ENCODE measurements around the gene AGK. TPM values are rescaled to one million over a fixed set of nuclear protein-coding genes. Genes with fewer than 3 reads are reported as not detected.

Gene AGK
- total RNA-seq, 1 donor from 2014 or later: 28.6 TPM

- H3K36me3 ChIP-seq (ENCODE audit: insufficient read depth, low read length): no peaks in the 10 kb centered on the region
- TF ChIP-seq EZH2 (IDR thresholded peaks at IDR 0.05; ENCODE audit: insufficient read depth, low read length) (no peak), CTCF (IDR thresholded peaks at IDR 0.05; ENCODE audit: insufficient read depth, low read depth, low read length) (no peak)
- H3K4me3 ChIP-seq (ENCODE audit: insufficient read depth, low read depth, low read length): peak overlapping the region; percentile 60
- DNase-seq (ENCODE audit: low read depth) (peak; percentile 11), FAIRE-seq (no peak)
- peaks cover 15% of the 10 kb centered on the region for H3K79me2 ChIP-seq (ENCODE audit: insufficient read depth, low read length)
- Mint-ChIP-seq H3K4me3 (ENCODE audit: unreplicated experiment) (peak overlapping the region; percentile 81), H3K27ac (ENCODE audit: unreplicated experiment) (no peak overlapping the region), H3K27me3 (ENCODE audit: low read depth, unreplicated experiment) (peaks cover 12% of the 10 kb centered on the region), H3K4me1 (ENCODE audit: low read depth, unreplicated experiment) (peaks cover 43% of the 10 kb centered on the region), H3K36me3 (ENCODE audit: low read depth, unreplicated experiment) (peaks cover 2% of the 10 kb centered on the region), H3K9me3 (ENCODE audit: unreplicated experiment) (no peaks in the 10 kb centered on the region)
- peaks cover 26% of the 10 kb centered on the region for H3K4me1 ChIP-seq (ENCODE audit: insufficient read depth, low read length)
- no peak overlapping the region for H2AFZ ChIP-seq (ENCODE audit: low read depth, low read length)
- peaks cover 26% of the 10 kb centered on the region for H4K20me1 ChIP-seq (ENCODE audit: insufficient read depth, low read length)
- peak overlapping the region; percentile 96 for H3K4me2 ChIP-seq (ENCODE audit: low read length)
- H3K27me3 ChIP-seq (ENCODE audit: insufficient read depth, low read length): no peaks in the 10 kb centered on the region
- no peaks in the 10 kb centered on the region for H3K9me3 ChIP-seq (ENCODE audit: insufficient read depth, low read depth, low read length)
- H3K9ac ChIP-seq (ENCODE audit: low read length): peak overlapping the region; percentile 79
- no peak overlapping the region for H3K27ac ChIP-seq (ENCODE audit: low read depth, low read length)
These were observed 150.4 kb downstream of the AGK start for GRCh38 chr7:141701489-141702046.

GRCh38 chr7:141702047-141702567 lies 150.9 kb downstream of the AGK start, which contains the start of gene DENND11:
TSS of gene DENND11 (minus strand) at chr7:141702166. CDS start at chr7:141702153, 13 bp downstream.
- H3K4me3 Mint-ChIP-seq (ENCODE audit: unreplicated experiment): peak within 1 kb of the TSS; percentile 86
- no peaks in the 10 kb centered on the region for H3K36me3 Mint-ChIP-seq (ENCODE audit: low read depth, unreplicated experiment)
- H4K20me1 ChIP-seq (ENCODE audit: insufficient read depth, low read length): peaks cover 20% of the 10 kb centered on the region
- no peak for FAIRE-seq
- no peak for DNase-seq (ENCODE audit: low read depth)
- no peaks in the 10 kb centered on the region for H3K27me3 ChIP-seq (ENCODE audit: insufficient read depth, low read length)
- peak within 1 kb of the TSS; percentile 23 for H3K27ac Mint-ChIP-seq (ENCODE audit: unreplicated experiment)
- peaks cover 21% of the 10 kb centered on the region for H3K4me1 ChIP-seq (ENCODE audit: insufficient read depth, low read length)
- H2AFZ ChIP-seq (ENCODE audit: low read depth, low read length): peak within 1 kb of the TSS; percentile 81
- peaks cover 37% of the 10 kb centered on the region for H3K4me1 Mint-ChIP-seq (ENCODE audit: low read depth, unreplicated experiment)
- H3K4me2 ChIP-seq (ENCODE audit: low read length): peak within 1 kb of the TSS; percentile 96
- peaks cover 11% of the 10 kb centered on the region for H3K79me2 ChIP-seq (ENCODE audit: insufficient read depth, low read length)
- peaks cover 12% of the 10 kb centered on the region for H3K27me3 Mint-ChIP-seq (ENCODE audit: low read depth, unreplicated experiment)
- peak within 1 kb of the TSS; percentile 66 for H3K4me3 ChIP-seq (ENCODE audit: insufficient read depth, low read depth, low read length)
- H3K9ac ChIP-seq (ENCODE audit: low read length): peak within 1 kb of the TSS; percentile 81
- H3K27ac ChIP-seq (ENCODE audit: low read depth, low read length): no peak within 1 kb of the TSS
- H3K9me3 Mint-ChIP-seq (ENCODE audit: unreplicated experiment): no peaks in the 10 kb centered on the region
- no peaks in the 10 kb centered on the region for H3K36me3 ChIP-seq (ENCODE audit: insufficient read depth, low read length)
- no peaks in the 10 kb centered on the region for H3K9me3 ChIP-seq (ENCODE audit: insufficient read depth, low read depth, low read length)
- TF ChIP-seq CTCF (IDR thresholded peaks at IDR 0.05; ENCODE audit: insufficient read depth, low read depth, low read length): no peak
- TF ChIP-seq EZH2 (IDR thresholded peaks at IDR 0.05; ENCODE audit: insufficient read depth, low read length): no peak

- no peak for DNase-seq (ENCODE audit: low read depth)
- TF ChIP-seq EZH2 (IDR thresholded peaks at IDR 0.05; ENCODE audit: insufficient read depth, low read length): no peak
- TF ChIP-seq CTCF (IDR thresholded peaks at IDR 0.05; ENCODE audit: insufficient read depth, low read depth, low read length): no peak
- Mint-ChIP-seq H3K4me3 (ENCODE audit: unreplicated experiment) (peak overlapping the region; percentile 84), H3K9me3 (ENCODE audit: unreplicated experiment) (peaks cover 3% of the 10 kb centered on the region), H3K4me1 (ENCODE audit: low read depth, unreplicated experiment) (peaks cover 29% of the 10 kb centered on the region), H3K27me3 (ENCODE audit: low read depth, unreplicated experiment) (peaks cover 12% of the 10 kb centered on the region), H3K36me3 (ENCODE audit: low read depth, unreplicated experiment) (no peaks in the 10 kb centered on the region), H3K27ac (ENCODE audit: unreplicated experiment) (no peak overlapping the region)
- H3K9me3 ChIP-seq (ENCODE audit: insufficient read depth, low read depth, low read length): no peaks in the 10 kb centered on the region
- H3K4me2 ChIP-seq (ENCODE audit: low read length): no peak overlapping the region
- no peaks in the 10 kb centered on the region for H3K36me3 ChIP-seq (ENCODE audit: insufficient read depth, low read length)
- H3K27me3 ChIP-seq (ENCODE audit: insufficient read depth, low read length): no peaks in the 10 kb centered on the region
- no peak overlapping the region for H3K27ac ChIP-seq (ENCODE audit: low read depth, low read length)
- no peak overlapping the region for H3K9ac ChIP-seq (ENCODE audit: low read length)
- H3K4me1 ChIP-seq (ENCODE audit: insufficient read depth, low read length): peaks cover 14% of the 10 kb centered on the region
- no peak overlapping the region for H2AFZ ChIP-seq (ENCODE audit: low read depth, low read length)
- no peak overlapping the region for H3K4me3 ChIP-seq (ENCODE audit: insufficient read depth, low read depth, low read length)
- H3K79me2 ChIP-seq (ENCODE audit: insufficient read depth, low read length): peaks cover 11% of the 10 kb centered on the region
- H4K20me1 ChIP-seq (ENCODE audit: insufficient read depth, low read length): peaks cover 15% of the 10 kb centered on the region
- no peak for FAIRE-seq
These were observed 151.7 kb downstream of the AGK start for GRCh38 chr7:141702892-141703291.
